ENCODE measurements around the gene CFAP46.

The CFAP46 gene

DNA sequence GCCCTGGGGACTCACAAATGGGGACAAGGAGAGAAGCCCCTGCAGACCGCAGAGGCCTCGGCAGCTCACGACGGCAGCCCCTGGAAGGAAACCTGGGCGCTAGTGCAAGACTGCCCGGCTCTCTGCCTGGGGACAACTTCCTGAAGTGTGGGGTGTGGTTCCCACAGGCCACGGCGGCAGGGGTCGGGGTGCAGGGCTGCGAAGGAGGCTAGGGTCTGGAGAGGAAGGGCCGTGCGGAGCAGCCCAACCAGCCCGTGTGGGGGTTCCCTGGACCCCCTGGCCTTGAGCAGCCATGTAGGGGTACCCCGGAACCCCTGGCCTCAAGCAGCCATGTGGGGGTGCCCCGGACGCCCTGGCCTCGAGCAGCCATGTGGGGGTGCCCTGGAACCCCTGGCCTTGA, 19.5 kb downstream of the CFAP46 start:
- Mint-ChIP-seq H3K27me3 (no peaks in the 10 kb centered on the region), H3K27ac (no peak overlapping the region), H3K9me3 (no peaks in the 10 kb centered on the region)

DNA sequence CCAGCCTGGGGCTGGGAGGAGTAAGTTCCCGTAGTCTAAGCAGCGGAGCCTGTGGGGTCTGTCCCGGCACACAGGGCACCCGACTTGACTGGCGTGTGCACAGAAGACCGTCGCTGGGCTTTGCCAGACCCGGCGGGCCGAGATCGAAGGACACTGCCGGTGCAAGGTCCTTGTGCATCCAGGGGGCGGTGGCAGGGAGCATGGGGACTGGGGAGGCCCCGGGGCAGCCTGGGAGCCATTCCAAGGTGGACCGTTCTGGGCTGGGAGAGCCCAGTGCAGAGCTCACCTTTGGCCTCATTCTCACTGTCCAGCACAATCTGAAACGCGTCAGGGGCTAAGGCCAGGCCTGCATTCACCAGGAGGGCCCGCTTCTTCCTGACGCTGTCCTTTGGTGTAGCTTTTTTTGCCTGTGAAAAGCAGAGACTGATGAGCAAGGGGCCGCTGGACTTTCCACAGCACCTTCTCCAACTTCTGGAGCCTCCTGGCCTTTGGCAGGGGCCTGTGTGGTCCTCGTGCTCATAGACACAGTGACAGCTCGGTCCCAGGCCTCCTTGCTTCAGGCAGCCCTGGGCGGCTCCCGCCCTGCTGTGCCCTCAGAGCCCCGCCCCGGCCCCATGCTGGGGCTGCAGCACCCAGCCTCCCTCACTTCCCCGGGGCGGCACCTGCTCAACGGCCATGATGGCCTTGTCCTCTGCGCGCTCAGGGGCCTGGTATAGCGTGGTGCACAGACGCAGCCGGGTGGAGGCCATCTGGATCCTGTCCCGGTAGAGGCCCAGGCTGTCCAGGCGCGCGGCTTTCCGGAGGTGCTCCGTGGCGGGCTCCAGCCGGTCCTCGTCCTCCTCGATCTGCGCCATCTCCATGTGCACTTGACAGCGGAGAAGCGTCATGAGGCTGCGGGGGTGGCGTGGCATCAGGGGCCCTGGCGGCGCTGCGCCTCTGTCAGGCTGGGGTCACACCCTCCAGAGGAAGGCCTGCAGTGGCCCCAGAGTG, 20.3 kb downstream of the CFAP46 start:
- Mint-ChIP-seq H3K4me3 (no peak overlapping the region), H3K9me3 (no peaks in the 10 kb centered on the region)

More for the DNA sequence above, 19.5 kb downstream of the CFAP46 start:
- Mint-ChIP-seq H3K36me3 (ENCODE audit: low read depth) (no peaks in the 10 kb centered on the region), H3K4me1 (ENCODE audit: low read depth) (no peaks in the 10 kb centered on the region), H3K4me3 (no peak overlapping the region)

DNA sequence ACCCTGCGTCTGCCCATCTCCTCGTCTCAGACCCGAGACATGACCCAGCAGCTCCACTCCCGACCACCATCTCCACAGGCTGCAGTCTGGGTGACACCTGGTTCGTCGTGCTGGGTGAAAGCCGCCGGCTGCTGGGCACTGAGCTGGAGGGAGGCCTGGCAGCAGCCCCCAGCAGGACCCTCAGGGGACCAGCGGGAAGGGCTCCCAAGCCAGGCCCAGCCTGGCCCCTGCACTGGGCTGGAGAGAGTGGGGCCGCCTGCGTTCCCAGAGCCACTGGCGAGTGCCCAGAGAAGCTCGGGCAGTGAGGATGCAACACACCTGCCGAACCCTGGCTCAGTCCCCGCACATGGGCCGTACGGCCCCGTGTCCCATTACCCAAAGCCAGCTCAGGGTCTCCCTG, 21.3 kb downstream of the CFAP46 start:
- H3K4me1 Mint-ChIP-seq (ENCODE audit: low read depth), result no peaks in the 10 kb centered on the region
- no peaks in the 10 kb centered on the region for H3K27me3 Mint-ChIP-seq
- no peaks in the 10 kb centered on the region for H3K9me3 Mint-ChIP-seq
- H3K36me3 Mint-ChIP-seq (ENCODE audit: low read depth), result no peaks in the 10 kb centered on the region
- no peak overlapping the region for H3K4me3 Mint-ChIP-seq
- no peak overlapping the region for H3K27ac Mint-ChIP-seq

More for the DNA sequence above, 20.3 kb downstream of the CFAP46 start:
- H3K4me1 Mint-ChIP-seq (ENCODE audit: low read depth), result no peaks in the 10 kb centered on the region
- no peak overlapping the region for H3K27ac Mint-ChIP-seq
- H3K36me3 Mint-ChIP-seq (ENCODE audit: low read depth), result no peaks in the 10 kb centered on the region
- no peaks in the 10 kb centered on the region for H3K27me3 Mint-ChIP-seq

DNA sequence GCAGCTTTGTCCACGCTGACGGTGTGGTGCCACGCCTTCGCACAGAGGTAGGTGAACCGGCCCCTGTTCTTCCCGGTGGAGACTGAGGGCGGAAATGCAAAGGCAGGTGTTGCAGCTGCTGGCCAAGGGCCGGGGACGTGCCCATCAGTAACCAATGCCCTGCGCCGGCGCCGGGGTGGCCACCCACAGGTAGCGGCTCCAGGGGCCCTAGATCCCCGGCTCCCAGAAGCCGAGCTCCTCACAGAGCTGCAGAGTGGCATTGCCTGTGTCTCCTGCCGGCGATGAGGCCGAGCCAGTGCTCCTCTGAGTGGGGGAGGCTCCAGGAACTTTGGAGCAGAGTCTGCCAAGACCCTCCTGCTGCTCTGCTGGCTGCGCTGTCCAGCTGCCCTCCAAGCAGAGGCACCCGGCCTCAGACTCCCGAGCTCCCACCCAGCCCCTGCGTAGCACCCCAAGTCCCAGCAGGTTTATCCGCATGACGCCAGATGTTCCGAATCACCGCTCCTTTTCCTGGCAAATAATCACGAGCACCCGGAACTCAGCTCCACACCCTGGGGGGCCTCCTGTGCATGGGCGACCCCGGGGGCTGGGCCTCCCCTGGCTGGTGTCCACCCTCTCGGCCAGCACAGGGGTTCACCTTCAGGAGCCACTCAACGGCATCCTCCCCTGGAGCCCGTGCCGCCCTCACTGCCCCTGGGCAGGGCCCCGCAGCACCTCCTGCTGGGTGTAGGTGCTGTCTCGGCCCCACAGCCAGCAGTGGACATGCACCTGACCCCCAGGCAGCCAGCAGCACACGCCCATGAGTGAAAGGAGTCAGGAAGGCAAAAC, 22.1 kb downstream of the CFAP46 start:
- Mint-ChIP-seq H3K36me3 (ENCODE audit: low read depth) (no peaks in the 10 kb centered on the region), H3K27me3 (no peaks in the 10 kb centered on the region), H3K4me3 (no peak overlapping the region)

DNA sequence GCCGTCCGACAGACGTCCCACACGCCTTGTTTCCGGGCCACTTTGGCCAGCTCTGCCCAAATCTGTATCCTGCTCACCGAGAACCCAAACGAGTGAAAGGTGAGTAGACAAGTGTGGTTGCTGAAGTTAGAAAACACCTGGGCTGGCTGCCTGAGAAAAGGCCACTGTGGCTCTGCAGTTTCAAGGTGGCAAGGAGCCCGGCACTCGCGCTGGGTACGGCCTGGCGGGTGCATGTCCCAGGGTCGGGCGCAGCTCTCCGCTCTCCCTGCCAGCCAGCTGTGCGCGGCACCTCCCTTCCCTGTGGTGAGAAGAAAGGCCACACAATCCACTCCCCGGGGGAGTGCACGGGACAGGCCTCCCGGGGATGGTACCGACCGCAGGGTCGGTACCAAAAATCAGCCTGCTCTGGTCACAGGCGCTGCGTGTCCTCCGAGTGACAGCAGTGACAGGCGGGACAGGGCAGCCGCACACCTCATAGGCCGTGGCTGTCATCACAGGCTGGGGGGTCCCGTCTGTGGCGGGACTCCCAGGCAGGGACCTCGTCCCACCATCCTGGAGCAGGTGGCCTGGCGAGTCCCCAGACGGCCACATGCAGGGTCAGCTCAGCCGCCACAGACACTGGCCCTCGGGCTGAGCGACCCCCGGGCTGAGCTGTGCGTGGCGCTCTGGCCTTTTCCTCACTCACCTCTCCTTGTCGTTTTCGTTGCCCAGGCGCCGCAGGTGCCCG, 22.8 kb downstream of the CFAP46 start:
- no peaks in the 10 kb centered on the region for H3K9me3 Mint-ChIP-seq
- no peak overlapping the region for H3K27ac Mint-ChIP-seq

More for the DNA sequence above, 22.1 kb downstream of the CFAP46 start:
- H3K27ac Mint-ChIP-seq, result no peak overlapping the region
- H3K4me1 Mint-ChIP-seq (ENCODE audit: low read depth), result no peaks in the 10 kb centered on the region
- no peaks in the 10 kb centered on the region for H3K9me3 Mint-ChIP-seq

DNA sequence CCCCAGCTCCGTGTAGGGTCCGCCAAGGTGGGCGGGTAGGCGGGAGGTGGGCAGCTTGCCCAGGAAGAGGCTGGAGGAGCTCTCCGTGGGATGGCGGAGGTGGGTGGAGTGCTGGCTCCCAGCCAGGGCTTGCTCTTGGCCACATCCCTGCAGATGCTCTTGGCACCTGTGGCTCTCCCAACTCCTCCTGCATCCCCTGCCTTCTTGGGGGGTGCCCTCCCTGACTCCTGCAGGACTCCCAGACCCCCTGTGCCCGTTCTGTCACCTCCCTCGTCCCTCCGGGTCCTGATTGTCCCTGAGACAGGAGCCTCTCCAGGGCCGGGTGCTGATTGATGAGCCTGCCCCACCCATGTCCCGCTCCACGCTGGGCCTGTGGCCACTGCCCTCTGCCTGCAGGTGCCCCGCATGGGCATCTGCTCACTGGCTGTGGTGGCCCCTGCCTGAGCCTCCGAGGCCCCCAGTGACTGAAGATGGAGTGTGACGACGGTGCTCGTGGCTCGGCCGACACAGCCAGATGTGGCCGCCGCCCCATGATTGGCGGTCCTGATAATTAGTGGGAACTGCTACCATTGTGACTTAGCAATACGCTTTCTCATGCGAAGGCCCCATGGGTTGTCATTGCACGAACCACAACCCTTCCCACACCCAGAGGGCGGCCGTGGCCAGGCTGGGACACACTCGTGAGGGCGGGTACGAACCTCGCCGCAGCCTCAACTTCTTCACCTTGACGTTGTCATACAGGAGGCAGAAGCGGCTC, 23.6 kb downstream of the CFAP46 start:
- H3K27me3 Mint-ChIP-seq, result no peaks in the 10 kb centered on the region
- H3K9me3 Mint-ChIP-seq, result no peaks in the 10 kb centered on the region
- H3K4me1 Mint-ChIP-seq (ENCODE audit: low read depth), result no peaks in the 10 kb centered on the region
- H3K4me3 Mint-ChIP-seq, result no peak overlapping the region
- no peak overlapping the region for H3K27ac Mint-ChIP-seq
- H3K36me3 Mint-ChIP-seq (ENCODE audit: low read depth), result no peaks in the 10 kb centered on the region

More for the DNA sequence above, 22.8 kb downstream of the CFAP46 start:
- no peaks in the 10 kb centered on the region for H3K36me3 Mint-ChIP-seq (ENCODE audit: low read depth)
- H3K4me1 Mint-ChIP-seq (ENCODE audit: low read depth), result no peaks in the 10 kb centered on the region
- no peak overlapping the region for H3K4me3 Mint-ChIP-seq
- H3K27me3 Mint-ChIP-seq, result no peaks in the 10 kb centered on the region

DNA sequence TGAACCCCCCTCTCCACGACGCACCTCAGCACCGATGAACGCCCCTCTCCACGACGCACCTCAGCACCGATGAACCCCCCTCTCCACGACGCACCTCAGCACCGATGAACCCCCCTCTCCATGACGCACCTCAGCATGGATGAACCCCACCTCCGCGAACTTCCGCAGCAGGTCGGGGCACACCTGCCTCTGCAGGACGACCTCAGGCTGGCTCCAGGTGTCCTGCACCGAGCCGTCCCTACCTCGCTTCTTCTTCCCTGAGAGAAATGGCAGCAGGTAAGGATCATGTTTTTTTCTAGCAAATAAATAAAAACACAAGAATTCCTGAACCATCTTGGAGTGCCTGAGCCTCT, 24.1 kb downstream of the CFAP46 start:
- H3K36me3 Mint-ChIP-seq (ENCODE audit: low read depth), result no peaks in the 10 kb centered on the region
- no peaks in the 10 kb centered on the region for H3K9me3 Mint-ChIP-seq
- no peak overlapping the region for H3K4me3 Mint-ChIP-seq
- no peaks in the 10 kb centered on the region for H3K27me3 Mint-ChIP-seq
- H3K27ac Mint-ChIP-seq, result no peak overlapping the region
- no peaks in the 10 kb centered on the region for H3K4me1 Mint-ChIP-seq (ENCODE audit: low read depth)

DNA sequence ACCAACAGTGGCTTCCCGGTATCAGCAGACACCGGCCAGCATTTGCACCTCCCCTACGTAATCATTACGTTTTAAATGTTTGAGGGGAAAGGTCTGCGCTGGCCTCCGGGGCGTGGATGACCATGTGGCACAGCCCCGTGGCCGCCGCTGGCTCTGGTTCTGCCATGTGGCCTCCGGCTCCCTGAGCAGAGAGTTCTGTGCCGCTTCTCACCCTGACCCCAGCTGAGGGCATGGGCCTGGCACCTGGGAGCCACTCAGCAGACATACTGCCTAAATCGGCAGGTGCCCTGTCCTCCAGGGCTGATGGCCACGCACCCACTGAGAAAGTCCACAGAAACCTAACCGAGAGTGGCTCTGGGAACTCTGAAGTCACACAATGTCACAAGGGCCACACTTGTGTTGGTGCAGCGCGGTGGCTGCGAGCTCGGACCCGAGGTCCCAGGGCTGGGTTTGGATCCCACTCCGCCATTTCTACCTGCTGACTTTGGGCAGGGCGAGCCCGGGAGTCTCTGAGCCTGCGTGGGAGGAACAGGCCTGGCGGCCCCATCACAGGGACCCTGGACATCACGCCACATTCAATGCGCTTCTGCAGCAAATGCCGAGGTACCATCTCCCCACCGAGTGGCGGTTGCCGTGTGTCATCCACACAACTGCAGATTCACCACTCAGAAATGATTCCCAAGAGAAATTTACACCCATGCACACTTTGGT, 25.3 kb downstream of the CFAP46 start:
- Mint-ChIP-seq H3K9me3 (no peaks in the 10 kb centered on the region), H3K4me3 (no peak overlapping the region), H3K27me3 (no peaks in the 10 kb centered on the region), H3K36me3 (ENCODE audit: low read depth) (no peaks in the 10 kb centered on the region), H3K27ac (no peak overlapping the region), H3K4me1 (ENCODE audit: low read depth) (no peaks in the 10 kb centered on the region)

DNA sequence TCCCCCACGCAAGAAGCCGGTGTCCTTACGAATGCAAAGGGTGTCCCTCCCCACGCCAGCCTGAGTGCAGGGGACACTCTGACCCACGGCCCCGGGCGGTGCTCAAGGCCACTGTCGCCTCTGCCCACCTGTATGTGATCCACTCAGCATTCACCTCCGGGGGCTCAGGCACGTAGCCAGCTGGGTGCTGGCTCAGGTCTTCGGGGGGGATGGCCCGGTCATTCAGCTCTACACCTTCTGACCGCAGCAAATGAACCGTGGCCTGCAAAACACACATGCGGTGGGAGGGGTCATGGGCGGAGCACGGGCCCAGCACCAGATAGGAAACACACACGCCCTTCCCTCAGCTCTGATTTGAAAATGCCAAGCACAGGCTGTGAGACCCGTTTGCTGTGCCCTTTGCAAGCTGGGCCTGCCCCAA, 25.9 kb downstream of the CFAP46 start:
- no peaks in the 10 kb centered on the region for H3K4me1 Mint-ChIP-seq (ENCODE audit: low read depth)
- no peaks in the 10 kb centered on the region for H3K27me3 Mint-ChIP-seq
- no peak overlapping the region for H3K4me3 Mint-ChIP-seq
- H3K27ac Mint-ChIP-seq, result no peak overlapping the region
- H3K9me3 Mint-ChIP-seq, result no peaks in the 10 kb centered on the region
- H3K36me3 Mint-ChIP-seq (ENCODE audit: low read depth), result no peaks in the 10 kb centered on the region

DNA sequence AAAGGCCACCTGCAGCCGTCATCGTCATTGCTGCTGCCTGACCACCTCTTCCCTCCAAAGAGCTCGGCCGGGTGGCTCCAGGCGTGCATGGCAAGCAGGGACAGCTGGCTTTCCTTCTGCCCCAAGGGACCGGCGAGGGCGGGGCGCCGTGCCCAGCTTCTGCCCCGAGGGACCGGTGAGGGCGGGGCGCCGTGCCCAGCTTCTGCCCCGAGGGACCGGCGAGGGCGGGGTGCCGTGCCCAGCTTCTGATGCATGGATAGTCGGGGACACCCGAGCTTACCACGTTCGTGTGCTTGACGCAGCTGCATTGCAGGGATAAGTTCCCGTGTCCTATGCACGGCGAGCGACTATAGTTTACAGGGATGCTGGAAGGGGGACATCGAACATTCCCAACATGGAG, 27.0 kb downstream of the CFAP46 start:
- Mint-ChIP-seq H3K27me3 (no peaks in the 10 kb centered on the region), H3K36me3 (ENCODE audit: low read depth) (no peaks in the 10 kb centered on the region), H3K27ac (no peak overlapping the region), H3K4me1 (ENCODE audit: low read depth) (no peaks in the 10 kb centered on the region), H3K9me3 (no peaks in the 10 kb centered on the region), H3K4me3 (no peak overlapping the region)

DNA sequence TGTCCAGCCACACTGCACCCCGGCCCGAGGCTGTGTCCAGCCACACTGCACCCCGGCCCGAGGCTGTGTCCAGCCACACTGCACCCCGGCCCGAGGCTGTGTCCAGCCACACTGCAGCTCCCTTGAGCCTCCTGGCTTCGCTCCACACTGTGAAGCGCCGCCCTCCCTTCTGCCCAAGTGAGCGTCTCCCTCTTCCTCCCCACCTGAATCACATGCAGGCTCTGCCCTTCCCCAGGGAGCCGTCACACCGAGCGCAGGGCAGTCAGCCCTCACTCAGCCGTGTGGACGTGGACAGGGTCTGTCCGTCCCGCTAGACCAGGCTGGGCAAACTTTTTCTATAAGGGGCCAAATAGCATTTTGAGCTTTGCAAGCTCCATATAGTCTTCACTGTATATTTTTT, 27.6 kb downstream of the CFAP46 start:
- Mint-ChIP-seq H3K9me3 (no peaks in the 10 kb centered on the region), H3K27me3 (no peaks in the 10 kb centered on the region), H3K4me3 (no peak overlapping the region), H3K36me3 (ENCODE audit: low read depth) (no peaks in the 10 kb centered on the region), H3K27ac (no peak overlapping the region), H3K4me1 (ENCODE audit: low read depth) (no peaks in the 10 kb centered on the region)

DNA sequence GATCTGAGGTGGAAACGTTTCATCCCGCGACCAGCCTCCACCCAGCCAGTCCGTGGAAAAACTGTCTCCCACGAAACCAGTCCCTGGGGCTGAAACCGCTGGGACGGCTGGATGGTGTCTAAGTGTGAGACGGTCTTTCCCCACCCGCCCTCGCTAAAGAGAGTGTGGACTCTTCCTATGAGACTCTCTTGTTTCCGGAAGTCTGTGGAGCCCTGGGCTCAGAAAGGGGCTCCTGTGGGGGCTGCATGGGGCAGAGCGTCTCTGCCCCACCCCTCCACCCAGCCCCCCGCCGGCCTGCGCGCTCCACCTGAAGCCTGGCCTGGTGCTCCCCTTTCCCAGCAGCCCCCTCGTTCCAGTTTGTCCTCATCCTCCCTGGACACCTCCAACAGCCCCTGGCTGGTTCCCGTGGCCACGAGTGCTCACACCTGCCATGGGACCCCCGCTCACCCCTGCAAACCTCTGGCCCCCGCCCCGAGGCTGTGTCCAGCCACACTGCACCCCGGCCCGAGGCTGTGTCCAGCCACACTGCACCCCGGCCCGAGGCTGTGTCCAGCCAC, 28.7 kb downstream of the CFAP46 start:
- no peaks in the 10 kb centered on the region for H3K9me3 Mint-ChIP-seq
- H3K27ac Mint-ChIP-seq, result no peak overlapping the region
- H3K27me3 Mint-ChIP-seq, result no peaks in the 10 kb centered on the region
- no peaks in the 10 kb centered on the region for H3K36me3 Mint-ChIP-seq (ENCODE audit: low read depth)
- no peaks in the 10 kb centered on the region for H3K4me1 Mint-ChIP-seq (ENCODE audit: low read depth)
- H3K4me3 Mint-ChIP-seq, result no peak overlapping the region

DNA sequence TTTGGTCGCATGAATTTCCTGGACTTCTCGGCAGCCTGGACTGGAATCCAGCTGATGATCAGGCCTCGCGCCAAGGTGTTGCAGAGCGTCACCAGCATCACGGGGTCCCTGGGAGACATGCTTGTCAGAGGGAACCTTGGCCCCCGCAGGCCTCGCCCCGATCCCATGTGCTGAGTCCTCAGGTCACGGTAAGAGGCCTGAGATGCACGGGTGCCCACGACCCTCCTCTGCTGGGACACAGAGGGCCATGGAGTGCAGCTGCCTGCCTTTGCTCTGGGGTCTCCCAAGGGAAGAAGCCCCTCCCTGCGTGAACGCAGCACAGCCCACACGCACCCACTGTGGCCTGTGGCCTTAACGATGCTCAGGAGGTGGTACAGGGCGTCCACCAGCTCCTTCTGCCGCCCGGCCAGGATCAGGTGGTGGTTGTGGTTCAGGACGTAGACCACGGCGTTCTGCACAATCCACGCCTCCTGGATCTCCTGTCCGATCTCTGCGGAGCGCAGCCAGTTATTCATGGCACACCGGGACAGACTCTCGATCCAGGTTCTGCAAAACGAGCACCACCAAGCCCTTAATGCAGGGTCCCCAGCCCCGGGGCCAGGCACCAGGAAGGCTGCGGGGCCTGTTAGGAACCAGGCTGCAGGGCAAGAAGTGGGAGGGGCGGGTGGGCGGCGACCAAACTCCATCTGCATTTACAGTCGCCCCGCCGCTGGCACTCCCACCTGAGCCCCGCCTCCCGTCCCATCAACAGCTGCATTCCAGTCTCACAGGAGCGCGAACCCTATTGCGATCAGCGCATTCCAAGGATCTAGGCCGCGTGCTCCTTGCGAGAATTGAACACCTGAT, 29.4 kb downstream of the CFAP46 start:
- Mint-ChIP-seq H3K27me3 (no peaks in the 10 kb centered on the region), H3K9me3 (no peaks in the 10 kb centered on the region), H3K27ac (no peak overlapping the region), H3K36me3 (ENCODE audit: low read depth) (no peaks in the 10 kb centered on the region), H3K4me3 (no peak overlapping the region), H3K4me1 (ENCODE audit: low read depth) (no peaks in the 10 kb centered on the region)

Data from stimulated activated naive CD8-positive, alpha-beta T cell treated with anti-CD3 and anti-CD28 coated beads, Interleukin-15, Interleukin-2, amounts not matched to agents 100 ng/mL and 50 ng/mL, for 24 hours (primary cell).